IMR-90 (cell line): ENCODE results near the gene ADCK1. TPM values are rescaled to one million over a fixed set of nuclear protein-coding genes. Genes with fewer than 3 reads are reported as not detected.

Experiments used
- ATAC-seq: fragments of 200-7000 bp; cut with Tn5 transposase; 2 replicates; pipeline ENCODE4 v1.9.1; 2020; ENCODE audit warnings: low read depth, mild to moderate bottlenecking, moderate library complexity
- BruUV-seq: library from RNA; stranded (reverse); fragments of 400-500 nt; replicated peaks from 2 replicates; lab custom pipeline; 2021; lab: Mats Ljungman, UMichigan
- CTCF ChIA-PET: fragments of 300-600 bp; formaldehyde crosslinking; extraction: SDS; loops from one replicate; lab custom pipeline; 2021; ENCODE audit warnings: antibody characterized with exemption; lab: Yijun Ruan, JAX
- POLR2A ChIA-PET: fragments of 300-600 bp; sonication (Branson Sonifier 250); formaldehyde crosslinking; loops from one replicate; lab custom pipeline; 2022; ENCODE audit warnings: antibody characterized with exemption; ENCODE audit not compliant: unreplicated experiment; lab: Charles Lee
- DNase-seq: peaks from one replicate; pipeline ENCODE4 v3.0.0; 2013
- H2AFZ ChIP-seq: replicated peaks from 2 replicates; pipeline ENCODE3; 2013; ENCODE audit warnings: low read length, mild to moderate bottlenecking; ENCODE audit not compliant: poor library complexity
- H2AK5ac ChIP-seq: 2 replicates; pipeline ENCODE4 v1.6.1; 2013; ENCODE audit warnings: low read depth, low read length, inconsistent platforms
- H2AK9ac ChIP-seq: replicated peaks from 2 replicates; pipeline ENCODE3; 2013; ENCODE audit warnings: mild to moderate bottlenecking, low read depth, low read length, moderate library complexity; ENCODE audit not compliant: poor library complexity
- H2BK120ac ChIP-seq: 2 replicates; pipeline ENCODE4 v1.6.1; 2013; ENCODE audit warnings: low read depth, low read length, inconsistent platforms
- H2BK15ac ChIP-seq: 3 replicates; pipeline ENCODE4 v1.6.1; 2013; ENCODE audit warnings: low read depth, low read length, inconsistent platforms
- H2BK20ac ChIP-seq: 2 replicates; pipeline ENCODE4 v1.6.1; 2013; ENCODE audit warnings: low read depth, mild to moderate bottlenecking, inconsistent platforms, low read length, moderate library complexity
- H2BK5ac ChIP-seq: 2 replicates; pipeline ENCODE4 v1.6.1; 2013; ENCODE audit warnings: mild to moderate bottlenecking, low read depth, low read length, inconsistent platforms; ENCODE audit not compliant: poor library complexity, severe bottlenecking
- H3K14ac ChIP-seq: replicated peaks from 2 replicates; pipeline ENCODE4 v1.6.1; 2013; ENCODE audit warnings: low read depth, low read length, inconsistent platforms
- H3K18ac ChIP-seq: 2 replicates; pipeline ENCODE4 v1.6.1; 2013; ENCODE audit warnings: low read depth, low read length, control low read depth
- H3K23ac ChIP-seq: 2 replicates; pipeline ENCODE4 v1.6.1; 2013; ENCODE audit warnings: low read depth, low read length, inconsistent platforms
- H3K27ac ChIP-seq: 2 replicates; pipeline ENCODE4 v1.5.1; 2013; ENCODE audit warnings: mild to moderate bottlenecking, control low read depth, low read length; ENCODE audit not compliant: insufficient read depth
- H3K27me3 ChIP-seq: 2 replicates; pipeline ENCODE4 v1.6.1; 2013; ENCODE audit warnings: low read length; ENCODE audit not compliant: control insufficient read depth, insufficient read depth
- H3K36me3 ChIP-seq: 2 replicates; pipeline ENCODE4 v1.6.1; 2013; ENCODE audit warnings: low read length, mixed read lengths; ENCODE audit not compliant: control insufficient read depth, insufficient read depth
- H3K4ac ChIP-seq: 2 replicates; pipeline ENCODE4 v1.6.1; 2013; ENCODE audit warnings: low read depth, low read length, inconsistent platforms
- H3K4me1 ChIP-seq: 2 replicates; pipeline ENCODE4 v1.6.1; 2013; ENCODE audit warnings: low read length, mixed read lengths; ENCODE audit not compliant: control insufficient read depth, insufficient read depth
- H3K4me2 ChIP-seq: 2 replicates; pipeline ENCODE4 v1.6.1; 2013; ENCODE audit warnings: low read depth, mild to moderate bottlenecking, control low read depth, low read length, moderate library complexity
- H3K4me3 ChIP-seq: 2 replicates; pipeline ENCODE4 v1.5.1; 2013; ENCODE audit warnings: low read depth, mild to moderate bottlenecking, control low read depth, low read length, moderate library complexity; ENCODE audit not compliant: insufficient read depth
- H3K56ac ChIP-seq: 2 replicates; pipeline ENCODE4 v1.6.1; 2013; ENCODE audit warnings: low read length, inconsistent platforms; ENCODE audit not compliant: insufficient read depth; ENCODE audit errors: extremely low read depth
- H3K79me1 ChIP-seq, 2 experiments: 2 replicates each; pipeline ENCODE4 v1.6.1; 2013; ENCODE audit warnings: low read length in 2 of 2, inconsistent platforms in 1 of 2, low read depth in 1 of 2
- H3K9ac ChIP-seq: 2 replicates; pipeline ENCODE4 v1.6.1; 2013; ENCODE audit warnings: low read depth, low read length, control low read depth
- H3K9me1 ChIP-seq: 2 replicates; pipeline ENCODE4 v1.6.1; 2013; ENCODE audit warnings: low read length, inconsistent platforms; ENCODE audit not compliant: insufficient read depth
- H3K9me3 ChIP-seq: 2 replicates; pipeline ENCODE4 v1.6.1; 2013; ENCODE audit warnings: low read length; ENCODE audit not compliant: control insufficient read depth, insufficient read depth
- H4K20me1 ChIP-seq: 2 replicates; pipeline ENCODE4 v1.6.1; 2013; ENCODE audit warnings: low read length, inconsistent platforms; ENCODE audit not compliant: insufficient read depth
- H4K5ac ChIP-seq: 2 replicates; pipeline ENCODE4 v1.6.1; 2013; ENCODE audit warnings: mild to moderate bottlenecking, low read depth, low read length, control low read depth
- H4K8ac ChIP-seq, 2 experiments: 2 replicates each; pipeline ENCODE4 v1.6.1; 2013; ENCODE audit warnings: low read depth in 2 of 2, low read length in 2 of 2, control low read depth in 1 of 2, inconsistent platforms in 1 of 2
- H4K91ac ChIP-seq: 2 replicates; pipeline ENCODE4 v1.6.1; 2013; ENCODE audit warnings: low read depth, low read length, inconsistent platforms; ENCODE audit not compliant: insufficient read depth
- BHLHE40 ChIP-seq: fragments of 150-350 bp; IDR thresholded peaks from 2 replicates; pipeline ENCODE4 v1.6.1; 2016; ENCODE audit warnings: mild to moderate bottlenecking, low read depth, low read length
- CEBPB ChIP-seq: IDR thresholded peaks from 2 replicates; pipeline ENCODE4 v1.6.1; 2012; ENCODE audit warnings: low read depth, low read length, improper control_type of control experiment
- CHD1 ChIP-seq: IDR thresholded peaks from 2 replicates; pipeline ENCODE4 v1.6.1; 2012; ENCODE audit warnings: low read depth, low read length, improper control_type of control experiment
- MAFK ChIP-seq: IDR thresholded peaks from 2 replicates; pipeline ENCODE4 v1.6.1; 2012; ENCODE audit warnings: low read depth, low read length, improper control_type of control experiment
- MAZ ChIP-seq: IDR thresholded peaks from 2 replicates; pipeline ENCODE4 v1.6.1; 2012; ENCODE audit warnings: low read depth, mild to moderate bottlenecking, low read length, improper control_type of control experiment, moderate library complexity, borderline replicate concordance
- MXI1 ChIP-seq: IDR thresholded peaks from 2 replicates; pipeline ENCODE4 v1.6.1; 2012; ENCODE audit warnings: low read depth, mild to moderate bottlenecking, low read length, moderate library complexity, borderline replicate concordance
- POLR2A ChIP-seq: IDR thresholded peaks from 2 replicates; pipeline ENCODE4 v1.6.1; 2012; ENCODE audit warnings: mild to moderate bottlenecking, low read depth, low read length
- RAD21 ChIP-seq: IDR thresholded peaks from 2 replicates; pipeline ENCODE4 v1.6.1; 2012; ENCODE audit warnings: low read length, improper control_type of control experiment
- RCOR1 ChIP-seq: IDR thresholded peaks from 2 replicates; pipeline ENCODE4 v1.6.1; 2012; ENCODE audit warnings: mild to moderate bottlenecking, low read length, improper control_type of control experiment; ENCODE audit not compliant: insufficient replicate concordance
- RFX5 ChIP-seq: IDR thresholded peaks from 2 replicates; pipeline ENCODE4 v1.8.0; 2012; ENCODE audit warnings: low read depth, mild to moderate bottlenecking, low read length, moderate library complexity
- WGBS, 2 experiments: methylation state at CpG; one replicate each; pipeline versions ENCODE4 v1.1.5 to v1.1.7; 2013; ENCODE audit warnings: missing lambda C conversion rate in 2 of 2; ENCODE audit not compliant: insufficient read length in 1 of 2; ENCODE audit errors: extremely low coverage in 2 of 2; 5-methylcytosine and 5-hydroxymethylcytosine counted together
- dilution Hi-C: fragments of 300-500 bp; cut with HindIII; formaldehyde crosslinking; loops from one replicate; pipeline ENCODE4 v1.14.3; 2018; ENCODE audit warnings: low sequenced_read_pairs; ENCODE audit not compliant: unreplicated experiment
- in situ Hi-C: fragments of 300-500 bp; cut with MboI; formaldehyde crosslinking; loops from 3 replicates; pipeline ENCODE4 v1.14.3; 2019; ENCODE audit warnings: low sequenced_read_pairs, inconsistent platforms, mixed read lengths
- intact Hi-C: fragments of 100-400 bp; cut with micrococcal nuclease; formaldehyde crosslinking; loops from 2 replicates; pipeline ENCODE4 v1.10.0; 2022
- polyA plus RNA-seq, 3 experiments: library from polyadenylated mRNA; depleted of rRNA; stranded (reverse); fragments of >200 nt; gene quantifications; 2 replicates each; pipeline ENCODE4 v1.2.3, GENCODE V29; 2012; ENCODE audit warnings: low replicate concordance in 1 of 3
- total RNA-seq: library from RNA; depleted of rRNA; stranded (reverse); fragments of >200 nt; gene quantifications from 2 replicates; pipeline ENCODE4 v1.2.3, GENCODE V29; 2012
- TF ChIP-seq, protein P1 (sequence below): conservative IDR thresholded peaks from 2 replicates; pipeline ENCODE4 v1.5.1; 2012; ENCODE audit warnings: mild to moderate bottlenecking, low read depth, low read length, improper control_type of control experiment

Gene ADCK1
- total and polyA plus RNA-seq, 2 of the 4 experiments (the other 2 are of a cell fraction): 1.6 to 4.6 TPM

- Histone ChIP-seq H3K27ac (no peak overlapping the region), H3K36me3 (no peaks in the 10 kb centered on the region), H4K20me1 (no peaks in the 10 kb centered on the region), H3K18ac (no peak overlapping the region), H3K4me2 (no peak overlapping the region), H2BK15ac (no peak overlapping the region), H3K79me1 (no peaks in the 10 kb centered on the region), H4K8ac (no peak overlapping the region), H2BK5ac (no peak overlapping the region), H2AK5ac (no peak overlapping the region), H3K14ac (no peak overlapping the region), H4K91ac (no peak overlapping the region), H3K27me3 (no peaks in the 10 kb centered on the region), H3K23ac (no peak overlapping the region), H3K4ac (no peak overlapping the region), H4K5ac (no peak overlapping the region), H3K4me1 (no peaks in the 10 kb centered on the region), H2BK120ac (no peak overlapping the region), H2BK20ac (no peak overlapping the region), H2AFZ (no peak overlapping the region), H3K9me1 (no peaks in the 10 kb centered on the region), H3K56ac (no peak overlapping the region), H3K4me3 (no peak overlapping the region), H2AK9ac (no peak overlapping the region), H3K9ac (no peak overlapping the region), H3K9me3 (no peaks in the 10 kb centered on the region)
- POLR2A ChIA-PET: no interaction called here
- dilution Hi-C loops: no loop called here
- no TSS peak for BruUV-seq
- no CpG with 5 or more reads among the region's 3 CpGs for WGBS, 2 experiments
- CTCF ChIA-PET: no interaction called here
- DNase-seq (no peak), ATAC-seq (no peak)
- intact Hi-C loops: no loop called here
- in situ Hi-C loops: no loop called here
- TF ChIP-seq BHLHE40: no peak
- TF ChIP-seq CEBPB: no peak
- TF ChIP-seq POLR2A: no peak
- TF ChIP-seq, protein P1, sequence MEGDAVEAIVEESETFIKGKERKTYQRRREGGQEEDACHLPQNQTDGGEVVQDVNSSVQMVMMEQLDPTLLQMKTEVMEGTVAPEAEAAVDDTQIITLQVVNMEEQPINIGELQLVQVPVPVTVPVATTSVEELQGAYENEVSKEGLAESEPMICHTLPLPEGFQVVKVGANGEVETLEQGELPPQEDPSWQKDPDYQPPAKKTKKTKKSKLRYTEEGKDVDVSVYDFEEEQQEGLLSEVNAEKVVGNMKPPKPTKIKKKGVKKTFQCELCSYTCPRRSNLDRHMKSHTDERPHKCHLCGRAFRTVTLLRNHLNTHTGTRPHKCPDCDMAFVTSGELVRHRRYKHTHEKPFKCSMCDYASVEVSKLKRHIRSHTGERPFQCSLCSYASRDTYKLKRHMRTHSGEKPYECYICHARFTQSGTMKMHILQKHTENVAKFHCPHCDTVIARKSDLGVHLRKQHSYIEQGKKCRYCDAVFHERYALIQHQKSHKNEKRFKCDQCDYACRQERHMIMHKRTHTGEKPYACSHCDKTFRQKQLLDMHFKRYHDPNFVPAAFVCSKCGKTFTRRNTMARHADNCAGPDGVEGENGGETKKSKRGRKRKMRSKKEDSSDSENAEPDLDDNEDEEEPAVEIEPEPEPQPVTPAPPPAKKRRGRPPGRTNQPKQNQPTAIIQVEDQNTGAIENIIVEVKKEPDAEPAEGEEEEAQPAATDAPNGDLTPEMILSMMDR: no peak
- TF ChIP-seq RCOR1: no peak
- TF ChIP-seq RFX5: no peak
- TF ChIP-seq MAFK: no peak
- no peak for TF ChIP-seq RAD21
- no peak for TF ChIP-seq MAZ
- no peak for TF ChIP-seq MXI1
- no peak for TF ChIP-seq CHD1
Observed at GRCh38 chr14:77843195-77843594, 43.3 kb downstream of the ADCK1 start.
